WERI-Rb-1 (cell line): ENCODE data around the gene TUBGCP2.

Experiments used
- DNase-seq: peaks from one replicate; pipeline ENCODE4 v3.0.0-alpha.2; 2020
- H3K27ac ChIP-seq: fragments of 250-450 bp; sonication (Bioruptor Pico); 2 replicates; pipeline ENCODE4 v1.5.1; 2020; ENCODE audit warnings: mild to moderate bottlenecking, moderate library complexity
- H3K27me3 ChIP-seq: fragments of 250-450 bp; sonication (Bioruptor Pico); 2 replicates; pipeline ENCODE4 v1.5.1; 2021; ENCODE audit warnings: mild to moderate bottlenecking, low read depth, moderate library complexity; ENCODE audit not compliant: insufficient read depth, severe bottlenecking
- H3K36me3 ChIP-seq: fragments of 250-450 bp; sonication (Bioruptor Pico); 2 replicates; pipeline ENCODE4 v1.5.1; 2020; ENCODE audit warnings: mild to moderate bottlenecking, moderate library complexity
- H3K4me3 ChIP-seq: 2 replicates; pipeline ENCODE4 v1.5.1; 2011; ENCODE audit warnings: low read depth, mild to moderate bottlenecking, control low read depth, low read length
- H3K9me3 ChIP-seq: fragments of 250-450 bp; sonication (Bioruptor Pico); 2 replicates; pipeline ENCODE4 v1.5.1; 2021; ENCODE audit warnings: mild to moderate bottlenecking, moderate library complexity; ENCODE audit not compliant: severe bottlenecking
- TF ChIP-seq, protein P1 (sequence below): IDR thresholded peaks from 2 replicates; pipeline ENCODE4 v1.5.1; 2011; ENCODE audit warnings: low read depth, mild to moderate bottlenecking, control low read depth, inconsistent platforms, low read length

Gene TUBGCP2

DNA sequence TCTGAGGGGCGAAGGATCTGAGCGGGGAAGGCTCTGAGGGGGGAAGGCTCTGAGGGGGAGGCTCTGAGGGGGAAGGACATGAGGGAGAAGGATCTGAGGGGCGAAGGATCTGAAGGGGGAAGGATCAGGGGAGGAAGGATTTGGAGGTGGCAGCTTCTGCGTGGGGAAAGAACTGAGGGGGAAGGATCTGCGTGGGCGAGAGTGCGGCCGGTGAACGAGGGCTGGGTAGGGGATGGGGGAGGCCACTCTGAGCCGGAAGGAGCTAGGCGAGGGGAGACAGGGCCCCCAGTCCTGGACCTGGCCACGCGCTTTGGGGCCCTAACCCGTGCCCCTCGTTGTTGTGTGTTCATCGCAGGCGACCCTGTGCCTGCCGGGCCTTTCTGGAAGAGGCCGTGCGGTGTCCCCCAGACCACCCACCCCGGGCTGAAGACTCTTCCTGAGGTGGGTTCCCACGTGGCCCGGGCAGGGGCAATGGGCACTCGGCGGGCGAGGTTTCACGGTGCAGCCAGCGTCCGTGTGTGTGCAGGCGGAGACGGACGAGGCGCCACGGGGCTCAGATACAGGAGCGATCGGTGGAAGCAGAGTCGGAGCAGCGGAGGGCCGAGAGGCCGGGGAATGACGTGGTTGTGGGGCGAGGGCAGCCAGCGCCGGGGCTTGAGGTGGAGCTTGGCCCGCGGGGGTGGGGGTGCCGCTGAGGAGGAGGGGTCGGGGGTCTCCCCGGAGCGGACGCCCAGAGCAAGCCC lies 26.0 kb upstream of the TUBGCP2 start:
- DNase-seq: no peak
- TF ChIP-seq, protein P1, sequence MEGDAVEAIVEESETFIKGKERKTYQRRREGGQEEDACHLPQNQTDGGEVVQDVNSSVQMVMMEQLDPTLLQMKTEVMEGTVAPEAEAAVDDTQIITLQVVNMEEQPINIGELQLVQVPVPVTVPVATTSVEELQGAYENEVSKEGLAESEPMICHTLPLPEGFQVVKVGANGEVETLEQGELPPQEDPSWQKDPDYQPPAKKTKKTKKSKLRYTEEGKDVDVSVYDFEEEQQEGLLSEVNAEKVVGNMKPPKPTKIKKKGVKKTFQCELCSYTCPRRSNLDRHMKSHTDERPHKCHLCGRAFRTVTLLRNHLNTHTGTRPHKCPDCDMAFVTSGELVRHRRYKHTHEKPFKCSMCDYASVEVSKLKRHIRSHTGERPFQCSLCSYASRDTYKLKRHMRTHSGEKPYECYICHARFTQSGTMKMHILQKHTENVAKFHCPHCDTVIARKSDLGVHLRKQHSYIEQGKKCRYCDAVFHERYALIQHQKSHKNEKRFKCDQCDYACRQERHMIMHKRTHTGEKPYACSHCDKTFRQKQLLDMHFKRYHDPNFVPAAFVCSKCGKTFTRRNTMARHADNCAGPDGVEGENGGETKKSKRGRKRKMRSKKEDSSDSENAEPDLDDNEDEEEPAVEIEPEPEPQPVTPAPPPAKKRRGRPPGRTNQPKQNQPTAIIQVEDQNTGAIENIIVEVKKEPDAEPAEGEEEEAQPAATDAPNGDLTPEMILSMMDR: no peak
- peak overlapping the region; percentile 38 for H3K4me3 ChIP-seq
- H3K9me3 ChIP-seq: peaks cover 10% of the 10 kb centered on the region
- H3K36me3 ChIP-seq: no peaks in the 10 kb centered on the region
- peaks cover 44% of the 10 kb centered on the region for H3K27me3 ChIP-seq
- no peak overlapping the region for H3K27ac ChIP-seq

DNA sequence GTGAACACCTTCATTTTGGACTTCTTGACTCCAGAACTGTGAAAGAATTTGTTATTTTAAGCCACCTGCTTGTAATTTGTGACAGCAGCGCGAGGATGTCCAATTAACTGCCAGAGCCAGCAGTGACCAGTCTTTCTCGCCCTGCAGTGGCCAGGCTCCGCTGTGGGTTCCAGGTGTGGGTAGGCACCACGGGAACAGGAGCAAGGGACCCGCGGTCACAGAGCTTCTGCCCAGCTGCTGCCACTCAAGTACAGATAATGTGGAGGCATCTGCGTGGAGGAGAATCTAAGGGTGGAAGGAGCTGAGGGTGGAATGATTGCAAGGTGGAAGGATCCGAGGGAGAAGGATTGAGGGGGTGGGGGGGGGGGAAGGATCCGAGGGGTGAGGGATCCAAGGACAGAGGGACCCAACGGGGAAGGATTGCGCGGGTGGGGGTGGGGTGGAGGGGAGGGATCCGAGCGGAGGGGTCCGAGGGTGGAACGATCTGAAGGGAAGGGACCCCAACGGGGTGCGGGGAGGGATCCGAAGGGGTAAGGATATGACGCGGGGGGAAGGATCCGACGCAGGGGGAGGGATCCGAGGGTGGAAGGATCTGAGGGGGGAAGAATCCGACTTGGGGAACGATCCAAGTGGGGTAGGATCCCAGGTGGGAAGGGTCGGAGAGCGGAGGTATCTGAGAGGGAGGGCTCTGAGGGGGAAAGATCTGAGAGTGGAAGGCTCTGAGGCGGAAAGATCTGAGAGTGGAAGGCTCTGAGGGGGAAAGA lies 24.4 kb upstream of the TUBGCP2 start:
- H3K36me3 ChIP-seq: no peaks in the 10 kb centered on the region
- TF ChIP-seq, protein P1: no peak
- H3K27ac ChIP-seq: no peak overlapping the region
- H3K9me3 ChIP-seq: peaks cover 10% of the 10 kb centered on the region
- no peak overlapping the region for H3K4me3 ChIP-seq
- peaks cover 48% of the 10 kb centered on the region for H3K27me3 ChIP-seq
- DNase-seq: no peak

DNA sequence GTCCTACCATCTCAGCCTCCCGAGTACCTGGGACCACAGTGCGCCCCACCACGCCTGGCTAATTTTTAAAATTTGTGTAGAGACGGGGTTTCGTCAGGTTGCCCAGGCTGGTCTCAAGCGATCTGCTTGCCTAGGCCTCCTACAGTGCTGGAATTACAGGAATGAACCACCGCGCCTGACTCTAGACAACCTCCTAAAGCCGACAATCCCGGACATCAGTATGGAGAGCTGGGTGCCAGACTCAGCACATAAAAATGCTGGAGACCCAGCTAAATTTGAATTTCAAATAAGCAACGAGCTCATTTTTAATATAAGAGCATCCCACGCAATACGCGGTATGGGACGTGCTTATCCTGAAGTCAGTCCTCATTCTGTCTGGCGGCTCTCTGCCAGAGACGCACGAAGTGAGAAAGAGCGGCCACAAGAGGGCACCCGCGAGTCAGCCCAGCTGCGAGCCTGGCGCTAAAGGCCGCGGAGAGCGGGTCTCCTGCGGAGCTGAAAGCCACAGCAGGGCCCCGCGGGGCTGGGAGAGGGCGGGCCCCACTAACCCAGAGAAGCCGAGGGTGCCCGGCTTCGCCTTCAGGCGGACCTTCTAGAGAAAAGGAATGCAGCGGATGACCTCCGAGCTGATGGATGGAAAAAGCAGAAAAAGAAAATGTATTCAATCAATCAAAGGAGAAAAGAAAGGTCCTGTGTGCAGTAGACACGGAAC lies 21.0 kb upstream of the TUBGCP2 start:
- Histone ChIP-seq H3K27ac (no peak overlapping the region), H3K4me3 (peak overlapping the region; percentile 16; the same call in 1 of the 2 replicates), H3K9me3 (peaks cover 7% of the 10 kb centered on the region), H3K36me3 (no peaks in the 10 kb centered on the region), H3K27me3 (peaks cover 17% of the 10 kb centered on the region)
- TF ChIP-seq, protein P1: peak; percentile 92
- DNase-seq: peak; percentile 87

DNA sequence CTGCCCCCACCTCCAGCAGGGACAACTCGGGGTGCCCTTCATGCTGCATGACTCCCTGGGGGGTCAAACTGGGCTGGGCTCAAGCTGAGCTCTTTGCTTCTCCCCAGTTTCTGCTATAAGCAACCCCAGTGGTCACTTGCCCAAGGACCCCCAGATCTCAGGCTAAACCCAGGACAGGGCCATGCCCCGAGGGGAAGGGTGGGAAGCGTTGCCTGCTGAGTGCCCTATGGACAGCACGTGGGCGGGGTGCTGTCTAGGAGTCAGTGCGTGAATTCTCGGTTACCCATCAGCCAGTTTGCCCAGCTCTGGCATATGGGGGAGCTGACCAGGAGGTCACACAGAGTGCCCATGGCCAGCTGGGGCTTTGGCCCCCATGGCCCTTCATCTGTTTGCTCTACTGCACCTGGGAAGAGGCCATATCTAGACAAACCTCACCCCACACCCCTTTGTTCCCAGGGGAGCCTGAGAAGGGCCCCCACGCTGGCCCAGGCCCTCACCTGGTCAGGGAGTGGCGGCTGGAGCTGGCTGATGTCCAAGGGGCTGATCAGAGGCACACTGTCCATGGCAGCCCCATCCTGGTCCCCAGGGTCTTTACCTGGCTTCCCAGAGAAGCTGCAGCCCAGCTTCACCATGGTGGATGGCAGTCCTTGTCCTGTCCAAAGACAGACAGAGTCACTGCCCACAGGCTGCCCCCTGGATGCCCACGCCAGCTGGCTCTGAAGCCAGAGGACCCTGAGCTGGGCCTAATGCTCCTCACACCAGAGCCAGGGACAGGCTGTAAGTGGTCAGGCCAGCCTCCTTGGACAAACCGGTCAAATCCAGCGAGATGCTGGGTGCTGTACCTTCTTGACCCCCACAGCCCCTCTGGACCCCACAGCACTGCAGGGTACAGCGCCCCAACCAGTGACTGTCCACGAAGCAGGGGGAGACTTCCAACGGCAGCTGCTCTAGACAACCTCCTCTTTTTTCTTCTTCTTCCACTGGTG lies 20.0 kb upstream of the TUBGCP2 start:
- Histone ChIP-seq H3K9me3 (peaks cover 7% of the 10 kb centered on the region), H3K36me3 (no peaks in the 10 kb centered on the region), H3K27ac (no peak overlapping the region), H3K27me3 (peaks cover 15% of the 10 kb centered on the region), H3K4me3 (no peak overlapping the region)
- TF ChIP-seq, protein P1: no peak
- DNase-seq: no peak
